T-helper 17 cell (primary cell): ENCODE measurements around the gene PROSER2. TPM values are rescaled to one million over a fixed set of nuclear protein-coding genes. Genes with fewer than 3 reads are reported as not detected.
A peak's percentile ranks its signal among the peaks of the same experiment; 100 is the strongest.

Experiments
- ATAC-seq: fragments of 150-1000 bp; cut with Tn5 transposase; 2 replicates; pipeline ENCODE4 v1.10.0; 2021; ENCODE audit warnings: mild to moderate bottlenecking, moderate library complexity
- DNase-seq, 3 donors: peaks; one replicate each; pipeline versions ENCODE4 v3.0.0 to v3.0.0-alpha.2; 2020 to 2021
- H3K9me3 ChIP-seq: one replicate; pipeline ENCODE4 v1.7.0; 2013; ENCODE audit warnings: low read length, mild to moderate bottlenecking; ENCODE audit not compliant: control insufficient read depth, poor library complexity, severe bottlenecking
- H3K27ac Mint-ChIP-seq: one replicate; pipeline ENCODE4 v1.8.0; 2022; ENCODE audit warnings: mild to moderate bottlenecking, moderate library complexity, mixed read lengths
- H3K27me3 Mint-ChIP-seq: one replicate; pipeline ENCODE4 v1.8.0; 2022; ENCODE audit warnings: mixed read lengths
- H3K36me3 Mint-ChIP-seq: one replicate; pipeline ENCODE4 v1.8.0; 2022; ENCODE audit warnings: low read depth, mixed read lengths
- H3K4me1 Mint-ChIP-seq: one replicate; pipeline ENCODE4 v1.8.0; 2022; ENCODE audit warnings: mild to moderate bottlenecking, mixed read lengths
- H3K4me3 Mint-ChIP-seq: one replicate; pipeline ENCODE4 v1.8.0; 2022; ENCODE audit warnings: mild to moderate bottlenecking, moderate library complexity, mixed read lengths
- total RNA-seq, 4 donors: library from RNA in 2 of 4; stranded (reverse) in 2 of 4; gene quantifications; one replicate each; pipeline ENCODE4 v1.2.3 and lab custom pipeline; 2022 to 2026

PROSER2 gene, protein sequence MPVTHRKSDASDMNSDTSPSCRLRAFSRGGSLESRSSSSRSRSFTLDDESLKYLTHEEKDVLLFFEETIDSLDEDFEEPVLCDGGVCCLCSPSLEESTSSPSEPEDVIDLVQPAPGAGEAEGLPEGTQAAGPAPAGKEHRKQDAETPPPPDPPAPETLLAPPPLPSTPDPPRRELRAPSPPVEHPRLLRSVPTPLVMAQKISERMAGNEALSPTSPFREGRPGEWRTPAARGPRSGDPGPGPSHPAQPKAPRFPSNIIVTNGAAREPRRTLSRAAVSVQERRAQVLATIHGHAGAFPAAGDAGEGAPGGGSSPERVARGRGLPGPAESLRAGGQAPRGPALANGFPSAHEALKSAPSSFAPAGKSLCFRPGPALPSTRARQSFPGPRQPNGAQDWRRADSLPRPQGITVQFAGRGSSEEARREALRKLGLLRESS
- total RNA-seq (1 to 10 TPM; 3.2 to 5.1 TPM), total RNA-seq (lab: John Stamatoyannopoulos, UW) (0.23 to 2.3 reads per million in 2 donors)

DNA sequence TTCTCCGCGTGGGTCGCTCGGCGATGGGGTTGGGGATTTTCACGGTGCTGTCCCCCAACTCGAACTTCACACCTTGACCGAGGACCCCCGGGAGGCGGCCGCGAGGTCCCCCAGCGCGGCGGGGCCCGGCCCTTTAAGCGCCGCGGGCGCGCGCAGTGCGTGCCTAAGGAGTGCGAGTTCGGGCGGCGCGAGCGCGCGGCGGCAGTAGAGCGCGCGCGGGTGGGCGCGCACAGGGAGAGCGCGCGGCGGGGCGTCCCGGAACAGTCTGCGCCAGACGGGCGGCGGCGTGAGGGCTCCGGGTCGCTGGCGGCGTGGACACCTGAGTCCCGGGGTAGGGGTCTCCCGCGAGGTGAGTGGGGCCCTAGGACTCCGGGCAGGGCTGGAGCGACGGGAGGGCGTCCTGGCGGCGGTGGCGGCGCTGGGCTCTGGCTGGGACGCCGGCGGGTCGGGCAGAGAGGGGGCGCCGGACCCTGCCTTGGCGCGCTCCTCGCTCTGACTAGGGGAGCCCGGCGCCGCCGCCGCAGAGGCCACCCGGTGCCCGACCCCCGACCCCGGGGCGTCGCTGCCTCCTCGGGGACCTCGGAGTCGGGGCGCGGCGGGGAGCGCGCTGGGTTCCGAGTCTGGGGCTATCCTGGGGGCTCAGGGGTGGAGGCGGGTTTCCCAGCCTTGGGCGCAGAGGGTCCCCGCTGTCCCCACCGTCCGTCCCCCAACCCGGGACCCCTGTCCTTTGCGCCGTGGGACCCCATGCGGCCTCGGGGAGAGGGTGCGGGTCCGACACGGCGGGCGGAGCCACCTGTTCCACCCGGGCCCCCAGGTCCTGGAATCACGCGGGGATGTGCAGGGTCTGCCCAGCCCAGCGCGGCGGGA lies at the start of gene PROSER2:
TSS of gene PROSER2 (plus strand) at position 235 of the 867 bp plus-strand sequence. CDS start 28,722 bp downstream, outside the sequence.
- peaks cover 39% of the 10 kb centered on the region for H3K27me3 Mint-ChIP-seq
- ATAC-seq: peak; percentile 90
- peaks cover 5% of the 10 kb centered on the region for H3K36me3 Mint-ChIP-seq
- peak in 2 of 3 donors; percentile 22 to 37 for DNase-seq
- H3K4me3 Mint-ChIP-seq: peak within 1 kb of the TSS; percentile 76
- H3K4me1 Mint-ChIP-seq: peaks cover 19% of the 10 kb centered on the region
- H3K9me3 ChIP-seq: no peaks in the 10 kb centered on the region
- no peak within 1 kb of the TSS for H3K27ac Mint-ChIP-seq

DNA sequence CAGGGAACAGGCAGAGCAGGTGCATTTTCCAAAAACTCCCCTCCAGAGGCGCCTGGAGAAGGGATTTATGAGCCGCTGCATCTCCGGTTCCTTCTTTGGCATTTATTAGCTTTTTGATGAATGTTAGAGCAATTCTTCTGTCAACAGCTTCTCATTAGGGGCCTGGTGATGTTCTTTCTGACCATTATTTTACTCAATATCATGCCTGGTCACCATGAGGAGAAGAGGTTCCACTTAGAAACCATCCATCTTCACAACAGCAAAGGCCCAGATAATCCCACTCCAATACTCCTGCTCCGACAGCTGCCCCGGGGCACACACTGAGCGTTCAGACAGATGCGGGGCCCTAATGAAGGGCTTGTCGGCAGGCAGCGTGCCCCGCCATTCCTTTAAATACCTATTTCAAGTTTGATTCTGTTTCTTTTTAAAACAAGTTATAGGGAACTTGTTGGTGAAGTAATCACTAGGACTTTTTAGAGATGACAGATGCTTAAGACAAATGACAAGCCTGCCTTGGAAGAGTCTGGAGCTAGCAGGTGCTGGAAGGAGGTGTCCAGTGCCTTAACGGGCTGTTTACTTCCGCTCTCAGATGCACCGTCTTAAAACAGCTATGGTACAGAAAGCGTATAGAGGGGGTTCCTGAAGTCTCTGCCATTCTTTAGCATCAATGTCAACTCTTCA lies 49.3 kb upstream of the PROSER2 start:
- peaks cover 1% of the 10 kb centered on the region for H3K36me3 Mint-ChIP-seq
- H3K9me3 ChIP-seq: no peaks in the 10 kb centered on the region
- no peak overlapping the region for H3K27ac Mint-ChIP-seq
- ATAC-seq: no peak
- peaks cover 15% of the 10 kb centered on the region for H3K27me3 Mint-ChIP-seq
- H3K4me1 Mint-ChIP-seq: no peaks in the 10 kb centered on the region
- no peak overlapping the region for H3K4me3 Mint-ChIP-seq
- DNase-seq: no peak

DNA sequence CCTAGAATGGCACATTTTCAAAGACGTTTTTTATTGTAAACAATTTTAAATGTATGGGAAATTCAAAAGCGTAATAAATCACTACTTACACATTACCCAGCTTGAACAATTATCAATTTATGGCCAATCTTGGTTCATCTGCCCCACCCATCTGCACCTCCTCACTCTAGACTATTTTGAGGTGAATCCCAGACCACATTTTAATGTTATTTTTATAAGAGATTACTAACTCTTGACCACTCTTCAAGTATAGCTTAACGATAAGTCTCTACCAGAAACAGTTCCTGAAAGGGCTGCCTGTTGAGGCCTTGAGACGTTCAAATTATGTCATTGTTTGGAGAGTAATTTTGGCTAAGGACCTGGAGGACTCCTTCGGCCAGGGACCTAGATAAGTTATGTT lies 47.7 kb upstream of the PROSER2 start:
- Mint-ChIP-seq H3K4me3 (no peak overlapping the region), H3K27ac (no peak overlapping the region), H3K4me1 (no peaks in the 10 kb centered on the region), H3K27me3 (peaks cover 20% of the 10 kb centered on the region), H3K36me3 (peaks cover 3% of the 10 kb centered on the region)
- ATAC-seq (no peak), DNase-seq (no peak)
- no peaks in the 10 kb centered on the region for H3K9me3 ChIP-seq

DNA sequence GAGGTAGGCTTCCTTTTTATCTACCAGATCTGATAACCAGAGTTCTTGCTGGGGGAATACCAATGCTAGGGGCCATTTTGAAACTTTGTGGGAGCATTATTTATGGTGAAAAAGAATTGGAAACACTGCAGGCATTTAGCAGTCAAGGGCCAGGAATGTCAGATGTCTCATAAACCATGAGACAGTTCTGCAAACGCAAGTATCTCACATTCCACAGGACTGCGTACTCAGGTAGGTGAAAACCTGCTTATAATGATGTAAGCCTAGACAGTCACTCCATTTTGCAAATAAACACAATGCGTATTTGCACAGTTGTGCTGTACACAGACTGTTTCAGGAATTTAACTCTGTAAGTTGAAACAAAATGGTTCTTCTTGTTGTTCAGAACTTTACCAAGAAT lies 47.1 kb upstream of the PROSER2 start:
- Mint-ChIP-seq H3K4me3 (no peak overlapping the region), H3K27me3 (peaks cover 20% of the 10 kb centered on the region), H3K27ac (no peak overlapping the region), H3K36me3 (peaks cover 3% of the 10 kb centered on the region), H3K4me1 (no peaks in the 10 kb centered on the region)
- DNase-seq: no peak
- H3K9me3 ChIP-seq: no peaks in the 10 kb centered on the region
- ATAC-seq: no peak

DNA sequence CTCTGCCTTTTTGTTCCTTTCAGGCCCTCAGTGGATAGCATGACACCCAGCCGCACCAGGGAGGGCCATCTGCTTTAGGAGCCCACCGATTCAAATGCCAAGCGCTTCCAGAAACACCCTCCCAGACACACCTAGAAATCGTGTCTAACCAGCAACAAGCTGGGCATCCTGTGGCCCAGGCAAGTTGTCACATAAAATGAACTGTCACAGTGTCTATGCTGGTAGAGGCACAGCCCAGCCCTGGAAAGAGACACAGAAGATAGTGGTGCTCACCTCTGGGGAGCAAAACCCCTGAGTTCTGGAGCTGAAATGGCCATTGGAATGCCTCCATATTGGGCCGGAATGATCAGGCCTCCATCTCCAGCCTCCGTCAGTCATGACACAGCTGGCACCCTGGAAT lies 42.0 kb upstream of the PROSER2 start:
- H3K9me3 ChIP-seq: no peaks in the 10 kb centered on the region

DNA sequence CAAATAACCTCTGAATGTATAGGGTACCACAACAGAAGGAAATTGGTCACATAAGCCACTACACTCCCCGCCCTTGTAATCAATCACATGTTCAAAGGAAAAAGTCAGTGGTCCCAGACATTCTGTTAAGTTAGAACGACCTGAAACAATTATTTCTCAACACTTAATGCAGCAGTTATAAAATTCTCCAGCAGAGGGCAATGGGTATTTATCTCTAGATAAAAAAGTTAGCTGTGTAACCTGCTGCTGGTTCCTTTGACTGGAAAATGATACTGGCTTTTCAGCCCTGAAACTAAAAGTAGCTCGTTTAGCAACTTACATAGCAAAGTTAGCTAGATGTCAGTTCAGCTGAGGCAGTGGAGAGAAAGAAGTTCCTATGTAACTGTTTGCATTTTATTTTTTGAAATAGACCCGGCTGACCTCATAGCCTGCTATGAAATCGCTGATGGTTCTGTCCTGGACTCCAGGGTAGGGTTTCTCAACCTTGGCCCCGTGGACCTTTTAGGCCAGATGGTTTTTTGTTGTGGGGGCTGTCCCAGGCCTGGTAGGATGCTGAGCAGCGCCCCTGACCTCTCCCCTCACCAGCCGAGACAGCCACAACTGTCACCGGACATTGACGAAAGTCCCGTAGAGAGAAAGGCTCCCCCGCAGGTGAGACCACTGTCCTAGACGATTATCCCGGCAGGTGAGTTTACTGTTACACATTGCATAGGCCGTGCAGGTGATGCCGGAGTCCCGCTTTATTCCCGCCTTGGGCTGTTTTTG lies 40.2 kb upstream of the PROSER2 start:
- Mint-ChIP-seq H3K4me3 (no peak overlapping the region), H3K27me3 (peaks cover 44% of the 10 kb centered on the region), H3K27ac (no peak overlapping the region), H3K4me1 (peaks cover 6% of the 10 kb centered on the region), H3K36me3 (peaks cover 3% of the 10 kb centered on the region)
- DNase-seq (no peak), ATAC-seq (peak; percentile 54)
- no peaks in the 10 kb centered on the region for H3K9me3 ChIP-seq

More for the DNA sequence above, 42.0 kb upstream of the PROSER2 start:
- Mint-ChIP-seq H3K27ac (no peak overlapping the region), H3K4me3 (no peak overlapping the region), H3K27me3 (peaks cover 31% of the 10 kb centered on the region), H3K36me3 (peaks cover 3% of the 10 kb centered on the region), H3K4me1 (peaks cover 4% of the 10 kb centered on the region)
- DNase-seq (no peak), ATAC-seq (no peak)

DNA sequence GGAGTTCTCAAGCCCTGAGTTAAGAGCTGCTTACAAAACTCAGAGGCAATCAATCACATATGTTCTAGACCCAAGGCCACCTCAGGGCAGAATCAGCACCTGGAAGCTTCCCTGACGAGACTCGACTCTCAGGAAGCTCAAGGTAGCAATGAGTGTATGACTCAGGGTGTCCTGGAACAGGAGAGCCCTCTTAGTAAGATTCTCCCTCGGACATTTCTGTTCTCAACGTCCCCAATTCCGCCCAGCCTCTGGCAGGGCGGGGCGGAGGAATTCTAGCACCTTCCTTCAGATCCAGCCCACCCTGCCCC lies 39.6 kb upstream of the PROSER2 start:
- Mint-ChIP-seq H3K4me1 (peaks cover 6% of the 10 kb centered on the region), H3K4me3 (no peak overlapping the region), H3K36me3 (peaks cover 3% of the 10 kb centered on the region), H3K27me3 (peaks cover 44% of the 10 kb centered on the region), H3K27ac (no peak overlapping the region)
- no peaks in the 10 kb centered on the region for H3K9me3 ChIP-seq
- no peak for DNase-seq
- no peak for ATAC-seq

DNA sequence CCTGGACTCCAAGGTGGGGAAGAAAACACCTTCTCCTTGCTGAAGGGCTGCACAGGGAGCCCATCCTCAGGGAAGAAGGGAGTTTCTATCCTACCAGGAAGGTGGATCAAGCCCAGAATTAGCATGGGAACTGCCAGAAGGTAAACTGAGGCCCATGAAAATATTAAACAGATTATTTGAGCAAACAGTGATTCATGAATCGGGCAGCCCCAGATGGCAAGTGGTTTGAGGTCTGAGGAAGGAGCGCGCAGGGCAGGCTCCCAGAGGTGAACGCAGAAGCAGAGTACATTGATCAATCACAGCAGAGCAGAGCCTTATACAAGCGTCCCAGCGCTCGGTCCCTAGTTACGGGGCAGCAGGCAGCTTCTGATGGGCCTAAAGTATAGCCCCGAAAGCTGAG lies 35.8 kb upstream of the PROSER2 start:
- Mint-ChIP-seq H3K27ac (no peak overlapping the region), H3K4me1 (peaks cover 6% of the 10 kb centered on the region), H3K4me3 (no peak overlapping the region), H3K27me3 (peaks cover 50% of the 10 kb centered on the region), H3K36me3 (no peaks in the 10 kb centered on the region)
- ATAC-seq: no peak
- DNase-seq: no peak
- no peaks in the 10 kb centered on the region for H3K9me3 ChIP-seq

DNA sequence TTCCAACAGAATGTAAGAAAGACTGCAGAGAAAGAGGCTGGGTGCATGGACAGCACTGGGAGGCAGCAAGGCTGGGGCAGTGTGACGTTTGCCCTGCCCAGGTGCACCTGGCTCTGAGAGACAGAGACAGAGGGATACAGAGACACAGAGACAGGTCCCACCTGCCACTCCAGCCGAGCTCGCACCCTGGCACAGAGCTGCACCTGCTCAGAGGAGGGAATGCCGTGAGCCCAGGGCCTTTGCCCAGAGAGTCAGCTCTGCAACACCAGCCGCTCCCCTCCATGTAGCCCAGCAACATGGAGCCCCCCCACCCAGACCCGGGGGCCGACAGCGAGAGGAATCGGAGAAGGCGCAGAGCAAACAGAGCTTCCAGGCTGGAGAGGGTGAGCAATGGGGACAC lies 35.3 kb upstream of the PROSER2 start:
- Mint-ChIP-seq H3K27ac (no peak overlapping the region), H3K36me3 (no peaks in the 10 kb centered on the region), H3K27me3 (peaks cover 50% of the 10 kb centered on the region), H3K4me1 (peaks cover 3% of the 10 kb centered on the region), H3K4me3 (no peak overlapping the region)
- ATAC-seq (no peak), DNase-seq (no peak)
- no peaks in the 10 kb centered on the region for H3K9me3 ChIP-seq

DNA sequence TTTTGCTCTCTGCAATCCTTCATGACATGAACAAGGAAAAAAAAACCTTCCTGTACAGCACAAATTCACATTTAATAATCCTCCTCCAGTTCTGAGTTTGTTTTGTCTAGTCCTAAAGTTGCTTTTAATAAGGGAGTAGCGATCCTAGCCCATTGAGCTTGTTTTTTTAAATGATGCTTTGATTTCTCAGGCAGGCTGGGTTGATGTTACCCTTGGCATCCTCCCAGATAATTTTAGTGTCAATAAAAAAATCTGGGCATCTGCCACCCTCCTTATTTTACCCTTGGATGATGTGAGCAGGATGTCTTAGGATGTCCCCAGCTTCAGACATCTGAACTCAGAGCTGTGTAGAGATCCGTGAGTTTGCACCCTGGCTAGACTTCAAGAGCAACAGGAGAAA lies 33.9 kb upstream of the PROSER2 start:
- DNase-seq: no peak
- Mint-ChIP-seq H3K27ac (no peak overlapping the region), H3K27me3 (peaks cover 52% of the 10 kb centered on the region), H3K36me3 (no peaks in the 10 kb centered on the region), H3K4me1 (peaks cover 3% of the 10 kb centered on the region), H3K4me3 (no peak overlapping the region)
- no peaks in the 10 kb centered on the region for H3K9me3 ChIP-seq
- no peak for ATAC-seq

DNA sequence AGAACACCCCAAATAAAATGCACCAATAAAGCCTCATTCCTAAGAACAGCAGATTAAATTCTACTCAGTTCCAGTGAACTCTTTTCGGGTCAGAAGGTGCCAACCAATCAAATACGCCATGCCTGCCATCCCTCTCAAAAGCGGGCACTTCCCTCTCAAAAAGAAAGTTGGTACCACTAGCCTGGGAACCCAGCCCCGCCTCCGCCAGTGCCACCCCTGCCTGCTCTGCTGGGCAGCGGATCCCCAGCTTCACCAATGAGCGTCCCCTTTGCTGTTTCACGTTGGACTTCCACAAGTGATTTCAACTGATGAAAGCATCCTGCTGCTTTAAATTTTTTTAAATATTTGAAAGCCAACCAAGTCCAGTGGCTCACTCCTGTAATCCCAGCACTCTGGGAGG lies 33.2 kb upstream of the PROSER2 start:
- H3K9me3 ChIP-seq: no peaks in the 10 kb centered on the region
- Mint-ChIP-seq H3K27me3 (peaks cover 49% of the 10 kb centered on the region), H3K36me3 (no peaks in the 10 kb centered on the region), H3K4me1 (peaks cover 3% of the 10 kb centered on the region), H3K27ac (no peak overlapping the region), H3K4me3 (no peak overlapping the region)
- no peak for ATAC-seq
- DNase-seq: no peak

DNA sequence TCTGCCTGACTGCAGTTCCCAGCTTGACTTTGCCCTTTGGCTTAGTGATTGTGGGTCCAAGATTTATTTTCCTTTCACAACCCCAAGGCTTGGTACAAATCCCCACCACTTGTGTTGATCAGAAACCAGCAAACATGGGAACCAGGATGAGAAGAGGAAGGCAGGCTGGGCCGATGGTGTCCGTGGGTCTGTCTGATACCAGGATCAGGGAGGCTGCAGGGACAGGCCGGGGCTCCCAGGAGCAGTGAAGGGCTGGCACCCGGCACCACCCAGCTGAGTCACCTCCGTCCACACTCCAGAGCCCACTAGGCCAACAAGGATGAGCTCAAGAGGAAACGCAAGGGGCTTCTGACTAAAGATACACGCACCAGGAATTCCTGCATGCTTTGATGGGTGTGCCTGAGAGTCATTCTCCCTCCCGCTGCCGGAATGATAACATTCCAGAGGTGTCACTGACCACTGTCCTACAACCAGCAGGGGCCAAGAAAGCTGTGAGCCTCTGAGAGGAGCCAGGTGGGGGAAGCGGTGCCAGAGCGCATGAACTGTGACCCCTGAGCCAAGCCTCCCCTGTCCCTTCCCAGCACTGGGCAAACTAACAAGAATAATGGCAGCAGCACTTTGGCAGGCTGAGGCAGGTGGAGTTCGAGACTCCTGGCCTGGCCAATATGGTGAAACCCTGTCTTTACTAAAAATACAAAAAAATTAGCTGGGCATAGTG lies 29.2 kb upstream of the PROSER2 start:
- Mint-ChIP-seq H3K4me1 (peaks cover 4% of the 10 kb centered on the region), H3K27me3 (peaks cover 25% of the 10 kb centered on the region), H3K36me3 (no peaks in the 10 kb centered on the region), H3K4me3 (no peak overlapping the region), H3K27ac (no peak overlapping the region)
- H3K9me3 ChIP-seq: no peaks in the 10 kb centered on the region
- ATAC-seq (no peak), DNase-seq (no peak)
